Stimulated activated CD8-positive, alpha-beta memory T cell treated with anti-CD3 and anti-CD28 coated beads, Interleukin-15, amount 100 ng/mL, for 24 hours (primary cell): ENCODE measurements around the gene WDR59.
"Not testable (repeated sequence)": the region's sequence is repeated elsewhere in the genome, so short reads cannot be mapped to it uniquely, and the experiment has no call there.

ENCODE experiments used
- DNase-seq: peaks from one replicate; pipeline ENCODE4 v3.0.0-alpha.2; 2020; ENCODE audit warnings: low read depth

Gene WDR59, protein sequence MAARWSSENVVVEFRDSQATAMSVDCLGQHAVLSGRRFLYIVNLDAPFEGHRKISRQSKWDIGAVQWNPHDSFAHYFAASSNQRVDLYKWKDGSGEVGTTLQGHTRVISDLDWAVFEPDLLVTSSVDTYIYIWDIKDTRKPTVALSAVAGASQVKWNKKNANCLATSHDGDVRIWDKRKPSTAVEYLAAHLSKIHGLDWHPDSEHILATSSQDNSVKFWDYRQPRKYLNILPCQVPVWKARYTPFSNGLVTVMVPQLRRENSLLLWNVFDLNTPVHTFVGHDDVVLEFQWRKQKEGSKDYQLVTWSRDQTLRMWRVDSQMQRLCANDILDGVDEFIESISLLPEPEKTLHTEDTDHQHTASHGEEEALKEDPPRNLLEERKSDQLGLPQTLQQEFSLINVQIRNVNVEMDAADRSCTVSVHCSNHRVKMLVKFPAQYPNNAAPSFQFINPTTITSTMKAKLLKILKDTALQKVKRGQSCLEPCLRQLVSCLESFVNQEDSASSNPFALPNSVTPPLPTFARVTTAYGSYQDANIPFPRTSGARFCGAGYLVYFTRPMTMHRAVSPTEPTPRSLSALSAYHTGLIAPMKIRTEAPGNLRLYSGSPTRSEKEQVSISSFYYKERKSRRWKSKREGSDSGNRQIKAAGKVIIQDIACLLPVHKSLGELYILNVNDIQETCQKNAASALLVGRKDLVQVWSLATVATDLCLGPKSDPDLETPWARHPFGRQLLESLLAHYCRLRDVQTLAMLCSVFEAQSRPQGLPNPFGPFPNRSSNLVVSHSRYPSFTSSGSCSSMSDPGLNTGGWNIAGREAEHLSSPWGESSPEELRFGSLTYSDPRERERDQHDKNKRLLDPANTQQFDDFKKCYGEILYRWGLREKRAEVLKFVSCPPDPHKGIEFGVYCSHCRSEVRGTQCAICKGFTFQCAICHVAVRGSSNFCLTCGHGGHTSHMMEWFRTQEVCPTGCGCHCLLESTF

DNA sequence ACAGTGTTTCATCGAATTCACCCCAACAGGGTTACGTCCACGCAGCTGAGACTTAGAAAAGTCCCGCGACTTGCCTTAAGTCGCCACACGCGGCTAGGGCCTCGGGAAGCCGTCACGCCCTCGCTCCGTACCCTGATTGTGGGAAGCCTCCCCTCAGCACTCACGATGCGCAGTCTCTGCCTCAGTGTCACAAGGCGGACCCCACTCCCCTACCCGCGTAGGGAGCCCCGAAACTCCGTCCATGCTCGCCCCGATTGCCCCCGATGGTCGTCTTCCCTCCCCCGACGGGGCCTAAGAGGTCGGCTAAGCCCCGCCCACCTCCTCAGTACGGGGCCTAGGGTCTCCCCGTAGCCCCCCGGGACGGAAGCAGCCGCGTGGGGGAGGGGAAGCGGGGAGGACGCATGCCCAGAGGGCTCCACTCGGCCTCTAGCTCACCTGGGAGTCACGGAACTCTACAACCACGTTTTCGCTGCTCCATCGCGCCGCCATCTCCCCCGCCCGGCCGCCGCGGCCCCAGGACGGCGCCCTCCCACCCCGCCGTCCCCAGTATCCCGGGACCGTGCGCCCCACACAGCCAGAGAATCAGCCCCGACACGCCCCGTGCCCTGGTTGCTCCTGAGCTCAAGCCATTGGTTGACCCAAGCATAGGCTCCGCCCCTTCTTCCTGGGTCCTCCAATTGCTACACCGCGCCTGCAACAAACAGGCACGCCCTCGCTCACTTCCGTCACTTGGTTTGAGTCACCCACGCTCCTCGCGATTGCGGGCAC is at the start of gene WDR59:
Gene WDR59 (minus strand): TSS at position 595 of the 768 bp plus-strand sequence. CDS start 106 bp downstream, at position 489.
- peak; percentile 85 for DNase-seq

DNA sequence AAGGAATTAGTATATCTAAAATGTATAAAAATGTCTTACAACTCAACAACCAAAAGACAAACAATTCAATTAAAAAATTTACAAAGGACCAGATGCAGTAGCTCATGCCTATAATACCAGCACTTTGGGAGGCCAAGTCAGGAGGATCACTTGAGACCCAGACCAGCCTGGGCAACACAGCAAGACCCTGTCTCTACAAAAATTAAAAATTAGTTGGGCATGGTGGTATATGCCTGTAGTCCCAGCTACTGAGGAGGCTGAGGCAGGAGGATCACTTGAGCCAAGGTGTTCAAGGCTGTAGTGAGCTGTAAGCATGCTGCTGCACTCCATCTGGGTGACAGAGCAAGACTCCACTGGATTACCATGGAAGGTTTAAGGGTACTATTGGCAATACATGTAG is 47.7 kb upstream of the WDR59 start:
- no peak for DNase-seq

DNA sequence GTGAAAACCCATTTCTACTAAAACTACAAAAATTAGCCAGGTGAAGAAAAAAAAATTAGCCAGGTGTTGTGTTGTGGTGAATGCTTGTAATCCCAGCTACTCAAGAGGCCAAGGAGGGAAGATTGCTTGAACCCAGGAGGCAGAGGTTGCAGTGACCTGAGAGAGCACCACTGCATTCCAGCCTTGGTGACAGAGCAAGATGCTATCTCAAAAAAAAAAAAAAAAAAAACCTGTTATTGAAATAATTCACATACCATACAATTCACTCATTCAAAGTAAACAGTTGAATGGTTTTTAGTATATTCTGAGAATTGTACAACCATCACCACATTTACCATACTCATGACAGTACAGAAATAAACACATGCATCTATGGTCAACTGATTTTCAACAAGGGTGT is 44.9 kb upstream of the WDR59 start:
- no peak for DNase-seq

DNA sequence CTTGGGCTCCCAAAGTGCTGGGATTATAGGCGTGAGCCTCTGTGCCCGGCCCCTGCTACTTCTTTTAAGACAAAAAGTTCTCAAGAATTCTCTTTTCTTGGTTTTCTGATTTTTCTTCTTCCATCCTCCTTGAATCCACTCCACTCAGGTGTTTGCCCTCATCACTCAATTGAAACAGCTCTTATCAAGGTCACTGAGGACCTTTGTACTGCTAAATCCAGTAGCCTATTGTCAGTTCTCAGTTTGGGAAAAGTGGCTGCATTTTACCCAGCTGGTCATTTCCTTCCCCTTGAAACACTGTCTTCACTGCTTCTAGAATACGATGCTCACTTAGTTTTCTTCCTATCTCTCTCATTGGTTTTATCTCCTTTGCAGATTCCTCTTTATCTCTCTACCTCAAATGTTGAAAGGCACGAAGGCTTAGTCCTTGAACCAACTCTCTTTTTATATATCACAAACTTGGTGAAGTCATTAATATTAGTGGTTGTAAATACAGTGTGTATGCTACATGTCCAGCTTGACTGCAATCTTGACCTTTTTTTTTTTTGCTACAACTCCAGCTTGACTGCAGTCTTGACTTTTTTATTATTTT is 43.7 kb upstream of the WDR59 start:
- DNase-seq = no peak

DNA sequence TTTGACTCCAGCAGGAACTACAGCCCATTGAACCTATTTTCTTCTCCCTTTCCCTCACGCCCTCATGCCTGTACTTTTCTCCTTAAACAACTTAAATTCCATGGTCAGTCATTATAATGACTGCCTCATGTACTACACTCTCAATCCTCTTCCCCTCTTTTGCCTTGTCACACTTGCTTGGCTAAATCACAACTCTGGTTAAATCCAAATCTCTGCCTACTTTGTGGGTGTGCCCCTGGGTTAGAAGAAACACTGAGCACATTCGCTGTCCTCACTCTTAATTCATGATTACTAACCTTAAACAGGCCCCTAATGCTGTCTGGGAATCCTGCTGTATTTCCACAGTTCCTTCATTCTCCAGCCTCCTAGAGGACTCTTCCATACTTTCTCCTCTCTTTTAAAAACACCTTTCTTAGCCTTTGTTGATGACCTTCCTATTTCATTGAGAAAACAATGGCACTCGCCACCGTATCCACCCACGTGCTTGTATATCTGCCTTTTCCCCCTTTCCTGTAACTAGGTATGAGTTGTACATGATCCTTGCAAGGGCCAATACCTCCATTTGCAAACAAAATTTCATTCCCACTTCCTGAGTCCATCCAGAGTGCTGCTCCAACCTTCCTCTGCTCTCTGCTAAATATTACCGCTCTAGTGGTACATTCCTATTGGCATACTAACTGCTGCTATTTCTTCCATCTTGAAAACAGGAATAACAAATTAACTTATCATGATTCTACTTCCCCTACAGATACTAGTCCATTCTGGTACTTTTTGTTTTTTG is 42.8 kb upstream of the WDR59 start:
- no peak for DNase-seq

DNA sequence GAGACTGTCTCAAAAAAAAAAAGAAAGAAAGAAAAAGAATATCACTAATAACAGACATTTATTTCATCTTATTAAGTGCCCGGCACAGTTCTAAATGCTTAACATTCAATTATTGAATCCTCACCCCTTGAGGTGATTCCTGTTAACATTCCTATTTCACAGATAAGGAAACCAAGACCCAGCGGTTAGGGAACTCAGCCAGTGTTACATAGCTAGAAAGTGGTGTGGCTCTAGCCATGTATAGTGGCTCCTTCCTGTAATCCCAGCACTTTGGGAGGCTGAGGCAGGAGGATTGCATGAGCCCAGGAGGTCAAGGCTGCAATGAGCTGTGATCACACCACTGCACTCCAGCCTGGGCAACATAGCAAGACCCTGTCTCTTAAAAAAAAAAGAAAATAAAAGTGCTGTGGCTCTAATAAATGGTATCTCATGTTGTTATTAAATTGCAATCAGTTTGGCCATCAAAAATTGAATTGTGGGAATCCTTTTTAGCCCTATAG is 42.0 kb upstream of the WDR59 start:
- no peak for DNase-seq

DNA sequence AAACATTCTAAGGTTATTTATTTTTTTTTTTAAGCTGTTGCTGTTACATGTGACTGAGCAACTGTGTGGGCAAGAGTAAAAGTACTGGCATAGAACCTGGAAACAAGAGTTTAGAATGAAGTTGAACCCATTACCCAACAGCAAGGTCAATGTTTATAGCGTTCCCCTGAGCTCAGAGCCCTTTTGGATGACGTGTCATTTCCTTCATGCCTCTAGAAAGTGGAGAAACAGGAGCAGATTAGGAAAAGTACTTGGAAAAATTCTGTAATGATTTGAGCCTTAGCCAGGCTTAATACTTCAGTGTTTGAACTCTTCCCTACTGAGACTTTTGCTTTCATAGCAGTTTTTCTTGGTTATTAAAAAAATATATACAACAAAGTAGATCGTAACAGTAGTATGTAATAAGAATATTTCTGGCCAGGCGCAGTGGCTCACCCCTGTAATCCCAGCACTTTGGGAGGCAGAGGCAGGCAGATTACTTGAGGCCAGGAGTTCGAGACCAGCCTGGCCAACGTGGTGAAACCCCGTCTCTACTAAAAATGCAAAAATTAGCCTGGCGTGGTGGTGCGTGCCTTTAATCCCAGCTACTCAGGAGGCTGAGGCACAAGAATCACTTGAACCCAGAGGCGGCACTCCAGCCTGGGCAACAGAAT is 41.4 kb upstream of the WDR59 start:
- not testable (repeated sequence) for DNase-seq

DNA sequence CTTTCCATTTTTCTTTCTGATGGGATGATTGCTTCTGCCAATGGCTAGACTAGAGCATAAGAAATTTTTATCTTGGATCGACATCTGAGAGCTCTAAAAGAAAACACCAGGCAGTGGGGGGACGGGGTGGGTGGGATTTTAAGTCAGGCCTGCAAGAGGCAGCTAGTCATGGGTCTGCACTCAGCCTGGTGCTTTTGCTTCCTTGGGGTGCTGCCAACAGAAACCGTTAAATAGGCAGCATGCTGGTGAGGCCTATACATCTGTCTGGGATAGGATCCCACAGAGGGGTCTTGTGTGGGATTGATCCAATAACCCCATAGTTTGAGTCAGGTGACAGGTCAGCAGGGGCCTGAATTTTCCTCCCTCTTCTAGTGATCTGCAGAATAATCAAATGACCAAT is 40.8 kb upstream of the WDR59 start:
- DNase-seq = no peak

DNA sequence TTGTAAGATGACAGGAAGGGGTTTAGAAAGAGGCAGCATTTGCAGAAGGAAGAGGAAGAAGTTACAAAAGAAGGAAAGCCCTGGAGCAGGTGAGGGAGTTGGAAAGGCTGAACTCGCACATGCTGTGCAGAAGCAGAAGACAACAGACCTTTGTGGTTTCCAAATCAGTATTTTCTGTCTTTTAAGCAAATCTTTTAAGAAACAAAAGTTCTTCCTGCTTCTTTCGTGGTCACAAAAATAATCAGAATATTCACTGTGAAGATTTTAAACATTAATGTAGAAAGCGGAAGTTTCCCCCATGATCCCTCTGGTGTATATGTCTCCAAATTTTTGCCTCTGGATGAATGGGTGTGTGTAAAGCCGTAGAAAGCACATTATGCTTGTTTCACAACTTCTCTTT is 39.7 kb upstream of the WDR59 start:
- DNase-seq = no peak

DNA sequence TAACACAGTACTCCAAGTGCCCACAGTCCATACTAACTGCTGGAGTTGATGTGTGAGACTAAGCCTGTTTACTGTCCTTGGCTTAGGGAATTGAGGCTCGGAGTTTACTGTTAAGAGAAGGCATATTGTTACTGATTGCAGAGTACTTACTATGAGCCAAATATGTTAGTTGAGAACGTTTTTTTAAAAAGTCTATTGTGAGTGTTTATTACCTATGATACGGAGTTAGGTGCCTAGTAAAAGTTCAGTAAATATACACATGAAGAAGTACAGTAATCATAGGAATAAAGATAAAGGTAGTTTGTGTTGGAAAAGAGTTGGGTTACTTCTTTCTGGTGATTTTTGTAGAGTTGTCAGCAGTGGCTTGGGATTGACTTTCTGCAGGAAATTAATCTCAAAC is 39.3 kb upstream of the WDR59 start:
- DNase-seq = no peak

DNA sequence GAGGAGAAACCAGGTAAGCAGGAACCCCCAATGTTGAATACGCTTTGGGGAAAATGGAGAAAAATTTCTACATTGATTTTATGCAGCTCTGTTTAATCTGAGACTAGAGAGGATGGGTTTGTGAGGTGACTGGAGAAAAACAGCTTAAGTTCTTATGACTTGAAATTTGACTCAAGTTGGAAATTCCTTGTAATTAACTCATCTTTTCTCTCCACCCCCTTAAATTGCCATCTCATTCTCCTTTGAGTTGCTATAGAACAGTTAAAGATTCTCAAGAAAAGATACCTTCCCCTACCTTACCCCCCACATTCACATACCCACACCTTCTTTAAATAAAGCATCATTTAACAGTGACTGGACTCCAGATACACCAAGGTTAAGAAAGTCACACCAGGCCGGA is 38.1 kb upstream of the WDR59 start:
- DNase-seq = no peak

DNA sequence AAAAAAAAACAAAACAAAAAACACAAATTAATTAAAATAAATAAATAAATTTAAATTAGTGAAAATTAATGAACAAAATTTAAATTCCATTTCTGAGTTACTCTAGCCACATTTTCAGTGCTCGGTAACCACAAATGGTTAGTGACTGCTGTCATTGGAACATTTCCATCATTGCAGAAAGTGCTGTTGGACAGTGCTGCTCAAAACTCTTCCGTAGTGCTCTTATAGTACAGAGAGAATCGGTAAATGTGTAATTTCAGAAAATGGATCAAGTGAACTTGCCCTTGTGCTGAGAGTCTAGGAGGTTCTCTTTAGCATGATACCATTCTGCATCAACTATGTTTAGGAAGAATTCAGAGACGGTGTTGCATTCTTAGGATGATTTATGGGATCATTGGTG is 37.6 kb upstream of the WDR59 start:
- DNase-seq = no peak

DNA sequence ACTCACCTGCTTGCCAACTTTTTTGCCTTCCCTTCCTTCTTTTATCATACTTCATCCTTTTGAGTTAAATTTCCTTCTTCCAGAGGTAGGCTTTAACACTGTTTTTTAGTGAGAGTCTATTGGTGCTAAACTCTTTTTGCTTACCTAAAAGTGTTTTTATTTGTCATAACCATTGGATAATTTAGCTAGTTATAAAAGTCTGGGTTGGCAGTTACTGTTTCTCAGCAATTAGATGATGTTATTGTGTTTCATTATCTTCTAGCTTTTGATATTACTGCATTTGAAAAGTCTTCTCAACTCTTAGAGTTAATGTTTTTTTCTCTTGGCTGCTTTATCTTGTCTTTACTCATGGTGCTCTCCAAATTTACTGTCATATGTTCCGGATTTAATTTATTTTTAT is 36.5 kb upstream of the WDR59 start:
- no peak for DNase-seq

DNA sequence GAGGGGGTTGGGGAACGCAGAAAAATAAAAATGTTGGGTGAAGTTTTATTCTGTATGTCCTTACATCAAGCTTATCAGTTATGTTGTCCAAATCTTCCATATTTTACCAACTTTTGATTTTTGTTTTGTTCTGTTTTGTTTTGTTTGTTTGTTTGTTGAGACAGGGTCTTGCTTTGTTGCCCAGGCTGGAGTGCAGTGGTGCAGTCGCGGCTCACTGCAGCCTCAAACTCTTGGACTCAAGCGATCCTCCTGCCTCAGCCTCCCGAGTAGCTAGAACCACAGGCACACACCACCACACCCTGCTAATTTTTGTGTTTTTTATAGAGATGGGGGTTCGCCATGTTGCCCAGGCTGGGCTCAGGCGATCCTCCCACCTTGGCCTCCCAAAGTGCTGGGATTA is 34.7 kb upstream of the WDR59 start:
- DNase-seq = no peak

DNA sequence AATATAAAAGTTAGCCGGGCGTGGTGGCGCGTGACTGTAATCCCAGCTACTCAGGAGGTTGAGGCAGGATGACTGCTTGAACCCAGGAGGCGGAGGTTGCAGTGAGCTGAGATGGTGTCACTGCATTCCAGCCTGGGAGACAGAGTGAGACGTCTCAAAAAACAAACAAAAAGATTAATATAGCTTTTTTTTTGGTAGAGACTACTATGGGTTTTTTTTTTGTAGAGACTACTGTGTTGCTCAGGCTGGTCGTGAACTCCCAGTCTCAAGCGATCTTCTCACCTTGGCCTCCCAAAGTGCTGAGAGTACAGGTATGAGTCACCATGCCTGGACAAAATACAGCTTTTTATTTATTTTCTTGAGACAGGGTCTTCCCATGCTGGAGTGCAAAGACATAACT is 34.1 kb upstream of the WDR59 start:
- no peak for DNase-seq

DNA sequence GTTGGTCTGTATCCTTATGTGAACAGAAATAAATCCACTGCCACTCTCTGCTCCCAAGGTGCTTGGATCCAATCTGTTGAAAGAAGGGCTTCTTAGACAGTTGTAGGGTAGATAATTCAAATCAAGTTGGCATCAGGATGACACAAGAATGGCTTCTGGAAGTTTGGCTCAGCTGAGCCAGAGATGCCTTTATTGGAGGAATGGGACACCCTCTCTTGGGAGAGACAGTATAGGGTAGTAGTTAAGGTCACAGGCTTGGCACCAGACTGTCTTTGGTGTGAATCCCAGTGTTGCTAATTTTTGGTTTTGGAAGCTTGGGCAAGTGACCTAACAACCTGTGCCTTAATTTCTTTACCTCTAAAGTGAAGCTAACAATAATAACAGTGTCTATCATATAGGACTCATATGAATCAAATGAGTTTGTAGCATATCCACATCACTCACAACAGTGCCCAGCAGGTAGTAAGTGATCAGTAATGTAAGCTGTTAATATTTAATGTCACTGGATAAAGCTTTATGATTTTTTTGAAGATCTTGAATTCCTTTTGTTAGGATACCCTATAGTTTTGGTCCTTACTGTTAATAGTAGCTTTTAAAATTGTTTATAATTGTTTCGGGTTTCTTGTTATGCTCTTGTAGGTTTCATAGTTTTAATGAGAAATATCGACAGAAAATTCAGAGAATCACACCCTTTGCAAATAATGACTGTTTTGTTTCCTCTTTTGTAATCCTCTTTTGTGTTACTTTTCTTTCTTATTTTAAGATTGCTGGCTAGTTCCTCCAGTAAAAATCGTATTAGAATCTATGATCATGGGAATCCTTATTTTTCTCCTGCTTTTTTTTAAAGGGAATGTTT is 33.0 kb upstream of the WDR59 start:
- DNase-seq = no peak

DNA sequence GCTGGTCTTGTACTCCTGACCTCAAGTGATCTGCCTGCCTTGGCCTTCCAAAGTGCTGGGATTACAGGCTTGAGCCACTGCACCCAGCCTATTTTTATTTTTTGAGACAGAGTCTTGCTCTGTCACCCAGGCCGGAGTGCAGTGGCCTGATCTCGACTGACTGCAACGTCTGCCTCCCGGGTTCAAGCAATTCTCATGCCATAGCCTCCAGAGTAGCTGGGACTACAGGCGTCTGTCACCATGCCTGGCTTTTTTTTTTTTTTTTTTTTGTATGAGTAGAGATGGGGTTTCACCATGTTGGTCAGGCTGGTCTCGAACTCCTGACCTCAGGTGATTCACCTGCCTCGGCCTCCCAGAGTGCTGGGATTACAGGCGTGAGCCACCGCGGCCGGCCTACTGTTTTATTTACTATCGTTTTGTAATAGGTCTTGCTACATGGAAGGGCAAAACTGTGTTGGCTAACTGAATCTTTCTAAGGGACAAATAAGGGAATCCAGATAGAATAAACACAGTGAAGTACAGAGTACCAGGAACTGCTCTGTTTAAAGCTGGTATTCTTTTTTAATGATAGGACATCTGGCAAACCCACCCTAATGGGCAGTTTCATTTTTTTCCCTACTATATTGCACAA is 31.6 kb upstream of the WDR59 start:
- DNase-seq = not testable (repeated sequence)

DNA sequence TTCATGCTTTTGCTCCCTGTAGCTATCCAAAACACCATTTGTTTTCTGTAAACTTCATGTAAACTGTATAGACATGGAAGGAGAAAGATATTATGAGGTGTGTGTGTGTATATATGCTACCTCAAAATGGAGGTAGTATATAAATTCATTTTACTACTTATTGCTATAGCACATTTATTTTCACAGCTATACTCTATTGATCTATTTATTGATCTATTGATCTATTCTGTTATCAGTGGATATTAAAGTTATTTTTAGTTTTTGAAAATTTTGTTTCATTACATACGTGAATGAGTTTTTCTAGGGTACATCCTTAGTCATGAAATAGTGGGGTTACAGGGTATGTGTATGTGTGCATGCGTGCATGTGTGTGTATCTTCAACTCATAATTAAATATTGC is 29.4 kb upstream of the WDR59 start:
- no peak for DNase-seq

DNA sequence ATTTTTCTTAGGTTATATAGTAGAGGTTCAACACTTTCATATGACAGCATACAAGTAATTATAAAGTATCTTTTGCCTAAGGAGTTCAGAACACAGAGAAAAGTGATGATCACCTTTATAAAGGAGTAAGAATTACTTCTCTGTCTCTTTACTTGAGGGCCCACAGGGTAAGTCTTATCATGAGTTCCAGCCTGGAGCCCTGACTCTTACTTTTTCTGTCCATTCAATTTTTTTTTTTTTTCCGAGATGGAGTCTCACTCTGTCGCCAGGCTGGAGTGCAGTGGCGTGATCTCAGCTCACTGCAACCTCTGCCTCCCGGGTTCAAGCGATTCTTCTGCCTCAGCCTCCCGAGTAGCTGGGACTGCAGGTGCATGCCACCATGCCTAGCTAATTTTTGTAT is 28.2 kb upstream of the WDR59 start:
- DNase-seq = not testable (repeated sequence)
